ENCODE measurements around the gene AUTS2.
A peak's percentile ranks its signal among the peaks of the same experiment; 100 is the strongest.

Gene AUTS2

GRCh38 chr7:69992938-69993337 lies 394.7 kb downstream of the AUTS2 start:
- DNase-seq (ENCODE audit: low read depth in 2 of 2), result no peak

GRCh38 chr7:69994218-69994617 lies 395.9 kb downstream of the AUTS2 start:
- DNase-seq (ENCODE audit: low read depth in 2 of 2), result no peak

GRCh38 chr7:69994886-69995542 lies 396.7 kb downstream of the AUTS2 start:
- DNase-seq (ENCODE audit: low read depth in 2 of 2), result no peak

- no peak for DNase-seq (ENCODE audit: low read depth in 2 of 2)
Measured at GRCh38 chr7:69996121-69996520, 397.8 kb downstream of the AUTS2 start.

GRCh38 chr7:70000737-70001348 lies 402.6 kb downstream of the AUTS2 start:
- DNase-seq (ENCODE audit: low read depth in 2 of 2), result no peak

GRCh38 chr7:70005480-70005879 lies 407.2 kb downstream of the AUTS2 start:
- no peak for DNase-seq (ENCODE audit: low read depth in 2 of 2)

GRCh38 chr7:70005891-70006260 lies 407.6 kb downstream of the AUTS2 start:
- no peak for DNase-seq (ENCODE audit: low read depth in 2 of 2)

- no peak for DNase-seq (ENCODE audit: low read depth in 2 of 2)
Measured at GRCh38 chr7:70006261-70006920, 408.1 kb downstream of the AUTS2 start.

GRCh38 chr7:70008466-70008865 lies 410.2 kb downstream of the AUTS2 start:
- no peak for DNase-seq (ENCODE audit: low read depth in 2 of 2)

- DNase-seq (ENCODE audit: low read depth in 2 of 2), result no peak
Measured at GRCh38 chr7:70014472-70015177, 416.4 kb downstream of the AUTS2 start.

- DNase-seq (ENCODE audit: low read depth in 2 of 2), result no peak
Measured at GRCh38 chr7:70015353-70015752, 417.1 kb downstream of the AUTS2 start.

GRCh38 chr7:70016044-70016770 lies 417.9 kb downstream of the AUTS2 start:
- no peak for DNase-seq (ENCODE audit: low read depth in 2 of 2)

- no peak for DNase-seq (ENCODE audit: low read depth in 2 of 2)
Measured at GRCh38 chr7:70017357-70017756, 419.1 kb downstream of the AUTS2 start.

- no peak for DNase-seq (ENCODE audit: low read depth in 2 of 2)
Measured at GRCh38 chr7:70018700-70019099, 420.4 kb downstream of the AUTS2 start.

GRCh38 chr7:70027867-70028266 lies 429.6 kb downstream of the AUTS2 start:
- DNase-seq (ENCODE audit: low read depth in 2 of 2), result peak; percentile 0 to 5

- no peak for DNase-seq (ENCODE audit: low read depth in 2 of 2)
Measured at GRCh38 chr7:70028620-70029019, 430.3 kb downstream of the AUTS2 start.

GRCh38 chr7:70029993-70030392 lies 431.7 kb downstream of the AUTS2 start:
- DNase-seq (ENCODE audit: low read depth in 2 of 2), result no peak

- DNase-seq (ENCODE audit: low read depth in 2 of 2), result no peak
Measured at GRCh38 chr7:70030745-70031144, 432.5 kb downstream of the AUTS2 start.

GRCh38 chr7:70031245-70031644 lies 433.0 kb downstream of the AUTS2 start:
- DNase-seq (ENCODE audit: low read depth in 2 of 2), result no peak

- DNase-seq (ENCODE audit: low read depth in 2 of 2), result no peak
Measured at GRCh38 chr7:70032649-70033048, 434.4 kb downstream of the AUTS2 start.

- no peak for DNase-seq (ENCODE audit: low read depth in 2 of 2)
Measured at GRCh38 chr7:70033226-70033625, 435.0 kb downstream of the AUTS2 start.

GRCh38 chr7:70034999-70035398 lies 436.7 kb downstream of the AUTS2 start:
- no peak for DNase-seq (ENCODE audit: low read depth in 2 of 2)
